ENCODE results near the gene RARS1. TPM values are rescaled to one million over a fixed set of nuclear protein-coding genes. Genes with fewer than 3 reads are reported as not detected.

The RARS1 gene
- total and polyA plus RNA-seq, 2 of the 8 experiments (the other 6 are each of a cell fraction or from before 2014, with no cell fraction given) = 30.2 to 108 TPM

DNA sequence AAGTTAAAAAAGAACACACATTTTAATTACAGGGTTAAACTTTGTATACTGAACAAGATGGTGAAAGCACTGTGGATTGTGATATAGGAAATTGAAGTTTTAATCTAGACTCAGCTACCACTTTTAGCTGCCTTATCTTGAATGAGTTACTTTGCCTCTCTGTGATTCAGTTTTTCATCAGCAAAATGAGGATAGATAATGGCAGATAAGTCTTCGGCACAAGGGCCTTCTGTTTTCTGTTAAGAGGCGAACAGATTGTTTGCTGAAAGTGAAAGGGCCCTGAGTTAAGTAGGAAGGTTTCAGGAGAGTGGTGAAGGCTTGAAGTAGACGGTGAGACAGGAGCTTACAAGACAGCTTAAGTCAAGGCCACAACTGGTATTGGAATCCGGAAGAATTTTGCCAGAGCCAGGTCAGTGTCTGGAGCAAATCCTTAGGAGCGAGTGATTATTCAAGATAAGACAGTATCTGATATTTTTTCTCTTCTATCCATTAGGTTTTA is 7.8 kb downstream of the RARS1 start (continued):
- TF ChIP-seq PHF8 (conservative IDR thresholded peaks at IDR 0.05; ENCODE audit: low read depth, low read length) = no peak
- TF ChIP-seq TAF1 (IDR thresholded peaks at IDR 0.05; ENCODE audit: low read depth, low read length) = no peak
- TF ChIP-seq RFX5 (IDR thresholded peaks at IDR 0.05; ENCODE audit: borderline replicate concordance, low read depth, low read length) = no peak
- no peak for TF ChIP-seq ASH2L (IDR thresholded peaks at IDR 0.05; ENCODE audit: low read length)
- TF ChIP-seq EZH2 (IDR thresholded peaks at IDR 0.05; ENCODE audit: low read depth, low read length, severe bottlenecking) = no peak
- TF ChIP-seq HDAC2 (IDR thresholded peaks at IDR 0.05; ENCODE audit: borderline replicate concordance in 1 of 2, low read depth in 2 of 2, low read length in 2 of 2) = no peak
- TF ChIP-seq SIX5 (IDR thresholded peaks at IDR 0.05; ENCODE audit: low read depth, low read length) = no peak
- TF ChIP-seq POLR2AphosphoS5 (IDR thresholded peaks at IDR 0.05; ENCODE audit: low read depth, low read length) = no peak
